ENCODE data around the gene LSG1.
A peak's percentile ranks its signal among the peaks of the same experiment; 100 is the strongest.

LSG1 gene

GRCh38 chr3:194686816-194687637 lies 15.0 kb upstream of the LSG1 start:
- peak; percentile 60 to 63 for DNase-seq

GRCh38 chr3:194686414-194686815 lies 14.4 kb upstream of the LSG1 start:
- peak; percentile 37 to 42 for DNase-seq

- peak; percentile 88 to 89 for DNase-seq
Measured at GRCh38 chr3:194685718-194686413, 13.9 kb upstream of the LSG1 start, which contains the start of gene FAM43A. FAM43A (plus strand) TSS chr3:194685883; CDS start chr3:194686827, 944 bp downstream.

GRCh38 chr3:194685065-194685717 lies 13.2 kb upstream of the LSG1 start:
- DNase-seq, result no peak

GRCh38 chr3:194683380-194683779 lies 11.4 kb upstream of the LSG1 start:
- DNase-seq, result no peak

GRCh38 chr3:194682694-194683310 lies 10.8 kb upstream of the LSG1 start:
- peak; percentile 74 to 78 for DNase-seq

- no peak for DNase-seq
Measured at GRCh38 chr3:194682189-194682693, 10.2 kb upstream of the LSG1 start.

GRCh38 chr3:194680888-194681615 lies 9.1 kb upstream of the LSG1 start:
- DNase-seq, result no peak

- DNase-seq, result no peak
Measured at GRCh38 chr3:194676471-194676870, 4.5 kb upstream of the LSG1 start.

- DNase-seq, result no peak
Measured at GRCh38 chr3:194675680-194676079, 3.7 kb upstream of the LSG1 start.

- DNase-seq, result peak; percentile 79 to 84
Measured at GRCh38 chr3:194675081-194675640, 3.2 kb upstream of the LSG1 start.

GRCh38 chr3:194673761-194674160 lies 1.8 kb upstream of the LSG1 start:
- peak in 1 of 2 experiments; percentile 16 for DNase-seq

GRCh38 chr3:194672876-194673275 lies 885 bp upstream of the LSG1 start:
- no peak for DNase-seq

- no peak for DNase-seq
Measured at GRCh38 chr3:194671511-194671899, 486 bp downstream of the LSG1 start.

GRCh38 chr3:194667363-194667762 lies 4.6 kb downstream of the LSG1 start:
- DNase-seq, result no peak

GRCh38 chr3:194664857-194665256 lies 7.1 kb downstream of the LSG1 start:
- DNase-seq, result no peak

- DNase-seq, result no peak
Measured at GRCh38 chr3:194661946-194662345, 10.0 kb downstream of the LSG1 start.

GRCh38 chr3:194661374-194661773 lies 10.6 kb downstream of the LSG1 start:
- no peak for DNase-seq

- DNase-seq, result no peak
Measured at GRCh38 chr3:194659778-194660177, 12.2 kb downstream of the LSG1 start.

GRCh38 chr3:194658477-194659242 lies 13.3 kb downstream of the LSG1 start:
- DNase-seq, result no peak

- DNase-seq, result no peak
Measured at GRCh38 chr3:194657439-194657838, 14.6 kb downstream of the LSG1 start.
